HepG2 (cell line): ENCODE measurements around the gene CFAP61. TPM values are rescaled to one million over a fixed set of nuclear protein-coding genes. Genes with fewer than 3 reads are reported as not detected.

Experiments
- ATAC-seq: fragments of 200-7000 bp; cut with Tn5 transposase; 3 replicates; pipeline ENCODE4 v1.9.1; 2020; ENCODE audit warnings: mild to moderate bottlenecking, moderate library complexity
- BruUV-seq: library from RNA; stranded (reverse); fragments of 400-500 nt; replicated peaks from 2 replicates; lab custom pipeline; 2021; lab: Mats Ljungman, UMichigan
- CTCF ChIA-PET: fragments of 300-600 bp; formaldehyde crosslinking; extraction: SDS; loops from one replicate; lab custom pipeline; 2021; ENCODE audit warnings: low total read pairs, inconsistent platforms, low intra/inter-chr PET ratio; lab: Yijun Ruan, JAX
- POLR2A ChIA-PET: fragments of 350-600 bp; sonication (Branson Sonifier 250); formaldehyde crosslinking; loops from one replicate; lab custom pipeline; 2020; ENCODE audit warnings: antibody characterized with exemption, inconsistent platforms; lab: Yijun Ruan, JAX
- DNase-seq: peaks from one replicate; pipeline ENCODE4 v3.0.0-alpha.2; 2015; ENCODE audit warnings: low spot score
- FAIRE-seq: peaks from 3 replicates; lab custom pipeline; 2011; peaks lifted over from hg19 to GRCh38; lab: Jason Lieb, UNC
- H2AFZ ChIP-seq: one replicate; pipeline ENCODE4 v1.6.1; 2011; ENCODE audit warnings: low read length, inconsistent platforms
- H3K27ac ChIP-seq: fragments of 300-600 bp; 3 replicates; pipeline ENCODE4 v1.8.0; 2011; ENCODE audit warnings: mixed run types, mild to moderate bottlenecking, mixed read lengths, low read length, inconsistent platforms; ENCODE audit not compliant: insufficient read depth; ENCODE audit errors: extremely low read length
- H3K27me3 ChIP-seq, 2 experiments: fragments of 200-600 bp in 1 of 2; 2 replicates in 1 of 2; 3 replicates in 1 of 2; pipeline versions ENCODE4 v1.6.0 to v1.8.0; 2011; ENCODE audit warnings: low read length in 2 of 2, mild to moderate bottlenecking in 2 of 2, moderate library complexity in 2 of 2, inconsistent platforms in 1 of 2; ENCODE audit not compliant: insufficient read depth in 2 of 2, control insufficient read depth in 1 of 2
- H3K36me3 ChIP-seq, 2 experiments: fragments of 200-600 bp in 1 of 2; replicated peaks in 1 of 2; 2 replicates in 1 of 2; 3 replicates in 1 of 2; pipeline versions ENCODE4 v1.5.1 to v1.8.0; 2011; ENCODE audit warnings: low read length in 2 of 2, inconsistent platforms in 1 of 2; ENCODE audit not compliant: insufficient read depth in 2 of 2, control insufficient read depth in 1 of 2
- H3K4me1 ChIP-seq: 2 replicates; pipeline ENCODE4 v1.5.1; 2012; ENCODE audit warnings: low read length, inconsistent platforms; ENCODE audit not compliant: insufficient read depth
- H3K4me2 ChIP-seq: 2 replicates; pipeline ENCODE4 v1.6.0; 2011; ENCODE audit warnings: low read depth, low read length, inconsistent platforms
- H3K4me3 ChIP-seq, 3 experiments: fragments of 200-600 bp in 1 of 3; sonication (generic), shearing (Covaris generic) in 1 of 3; replicated peaks in 1 of 3; 2 replicates each; pipeline ENCODE4 v1.5.1; 2011 to 2016; ENCODE audit warnings: low read length in 3 of 3, inconsistent platforms in 2 of 3, low read depth in 2 of 3, mild to moderate bottlenecking in 2 of 3, control low read depth in 1 of 3, mixed read lengths in 1 of 3; ENCODE audit not compliant: insufficient read depth in 1 of 3
- H3K79me2 ChIP-seq: one replicate; pipeline ENCODE4 v1.6.1; 2011; ENCODE audit warnings: low read length, inconsistent platforms; ENCODE audit not compliant: insufficient read depth
- H3K9ac ChIP-seq: 2 replicates; pipeline ENCODE4 v1.6.0; 2011; ENCODE audit warnings: mild to moderate bottlenecking, low read depth, low read length, inconsistent platforms; ENCODE audit not compliant: insufficient read depth
- H3K9me3 ChIP-seq: 2 replicates; pipeline ENCODE4 v1.5.1; 2012; ENCODE audit warnings: mild to moderate bottlenecking, low read length
- H4K20me1 ChIP-seq: 2 replicates; pipeline ENCODE4 v1.6.0; 2011; ENCODE audit warnings: inconsistent platforms, mild to moderate bottlenecking, low read length, moderate library complexity; ENCODE audit not compliant: insufficient read depth
- GATAD2A ChIP-seq: IDR thresholded peaks from 2 replicates; pipeline ENCODE4 v1.6.1; 2016
- GLI4 ChIP-seq: sonication (generic); formaldehyde crosslinking; IDR thresholded peaks from 2 replicates; pipeline ENCODE4 v1.5.1; 2020; ENCODE audit warnings: missing genetic modification reagents, mild to moderate bottlenecking, moderate library complexity, borderline replicate concordance
- HDAC6 ChIP-seq: fragments of 200-600 bp; sonication (generic); IDR thresholded peaks from 2 replicates; pipeline ENCODE4 v1.7.0; 2017; ENCODE audit warnings: mild to moderate bottlenecking, antibody characterized with exemption, low read length, low read depth
- HES4 ChIP-seq: sonication (generic); formaldehyde crosslinking; IDR thresholded peaks from 2 replicates; pipeline ENCODE4 v1.9.0; 2021; ENCODE audit warnings: mild to moderate bottlenecking, missing genetic modification reagents, borderline replicate concordance
- KMT2A ChIP-seq: sonication (generic); formaldehyde crosslinking; IDR thresholded peaks from 2 replicates; pipeline ENCODE4 v1.4.0; 2020; ENCODE audit warnings: missing genetic modification reagents
- PHF8 ChIP-seq: sonication (generic); formaldehyde crosslinking; IDR thresholded peaks from 2 replicates; pipeline ENCODE4 v1.5.0; 2020; ENCODE audit warnings: missing genetic modification reagents
- SMC3 ChIP-seq: IDR thresholded peaks from 2 replicates; pipeline ENCODE4 v1.6.1; 2011; ENCODE audit warnings: low read length, improper control_type of control experiment
- ZBTB1 ChIP-seq: sonication (generic); formaldehyde crosslinking; IDR thresholded peaks from 2 replicates; pipeline ENCODE4 v1.4.0; 2020; ENCODE audit warnings: missing genetic modification reagents, borderline replicate concordance
- ZNF775 ChIP-seq: sonication (generic); formaldehyde crosslinking; IDR thresholded peaks from 2 replicates; pipeline ENCODE4 v1.4.0; 2020; ENCODE audit warnings: missing genetic modification reagents, mild to moderate bottlenecking, moderate library complexity, borderline replicate concordance
- ZNF879 ChIP-seq: sonication (generic); formaldehyde crosslinking; IDR thresholded peaks from 2 replicates; pipeline ENCODE4 v1.8.1; 2023; ENCODE audit warnings: missing genetic modification reagents
- WGBS: methylation state at CpG from one replicate; pipeline ENCODE4 v1.1.6; 2017; ENCODE audit warnings: low lambda C conversion rate; 5-methylcytosine and 5-hydroxymethylcytosine counted together
- in situ Hi-C: cut with HindIII; loops from 2 replicates; pipeline ENCODE4 v1.10.0; 2017; ENCODE audit warnings: low pct_unique_long_range_greater_than_20kb; ENCODE audit not compliant: extremely low pct_ligation_motif_present
- intact Hi-C: fragments of 100-400 bp; cut with micrococcal nuclease; formaldehyde crosslinking; loops from one replicate; pipeline ENCODE4 v1.10.0; 2022; ENCODE audit not compliant: unreplicated experiment
- polyA plus RNA-seq, 8 experiments: library from polyadenylated mRNA; depleted of rRNA in 3 of 8; stranded (reverse) in 7 of 8; unstranded in 1 of 8; fragments of >200 nt; fragmentation: Illumina TruSeq in 4 of 8; extraction: Trizol in 4 of 8; gene quantifications; 2 replicates each; pipeline versions ENCODE4 v1.2.1 to v1.2.3, GENCODE V29; 2011 to 2016; ENCODE audit warnings: low read depth in 4 of 8, missing spikeins in 1 of 8, mixed read lengths in 1 of 8; ENCODE audit not compliant: insufficient read depth in 1 of 8
- total RNA-seq, 5 experiments: library from RNA; depleted of rRNA; stranded (reverse); fragments of >200 nt; fragmentation: Illumina TruSeq; extraction: Trizol; gene quantifications; 2 replicates each; pipeline ENCODE4 v1.2.3, GENCODE V29; 2016; ENCODE audit warnings: low read depth in 1 of 5

The CFAP61 gene
- total and polyA plus RNA-seq, 2 of the 13 experiments (the other 11 are each of a cell fraction or from before 2014, with no cell fraction given), result 0.27 TPM; not detected in 1

DNA sequence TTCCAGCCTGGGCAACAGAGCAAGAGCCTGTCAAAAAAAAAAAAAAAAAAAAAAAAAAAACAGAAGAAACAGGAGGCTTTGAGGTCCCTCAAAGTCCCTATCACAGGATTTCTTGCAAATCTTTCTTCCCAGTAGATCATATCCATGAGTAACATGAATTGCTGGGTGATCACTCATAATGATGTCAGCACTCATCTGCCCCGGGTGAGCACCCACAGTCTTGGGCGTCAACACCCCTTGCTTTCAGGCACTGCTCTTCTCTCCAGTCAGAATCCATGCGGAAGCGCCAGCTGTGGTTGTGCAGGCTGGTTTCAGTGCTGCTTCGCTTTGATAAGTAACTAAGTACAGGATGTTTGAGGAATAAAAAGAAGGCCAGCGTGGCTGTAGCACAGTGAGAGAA, 275.4 kb downstream of the CFAP61 start (continued):
- TF ChIP-seq ZNF775 (CRISPR knock-in tag), result no peak
- TF ChIP-seq SMC3, result no peak

GRCh38 chr20:20329564-20329963, 277.2 kb downstream of the CFAP61 start:
- no peak overlapping the region for H2AFZ ChIP-seq
- H3K9ac ChIP-seq, result no peak overlapping the region
- no peaks in the 10 kb centered on the region for H4K20me1 ChIP-seq
- no peaks in the 10 kb centered on the region for H3K36me3 ChIP-seq
- no peak overlapping the region for H3K4me3 ChIP-seq
- H3K9me3 ChIP-seq, result no peaks in the 10 kb centered on the region
- H3K27ac ChIP-seq, result no peak overlapping the region
- FAIRE-seq, result no peak
- DNase-seq, result no peak
- H3K4me1 ChIP-seq, result no peaks in the 10 kb centered on the region
- CTCF ChIA-PET, result no interaction called here
- BruUV-seq, result no TSS peak
- no peak for ATAC-seq
- WGBS, result 47% methylated on average over 13 of the region's 13 CpGs
- no peak for TF ChIP-seq ZBTB1
- no peak for TF ChIP-seq ZNF879
- no peak for TF ChIP-seq KMT2A (CRISPR knock-in tag)
- no peak for TF ChIP-seq HDAC6
- no peak for TF ChIP-seq GLI4 (CRISPR knock-in tag)
- TF ChIP-seq PHF8, result no peak
- no peak for TF ChIP-seq HES4 (CRISPR knock-in tag)
- TF ChIP-seq GATAD2A (CRISPR knock-in tag), result no peak
- H3K27me3 ChIP-seq, result peaks cover 0 to 41% of the 10 kb centered on the region in 2 experiments; a peak in 2 of 5 replicates
- intact Hi-C loops (no loop called here), in situ Hi-C loops (no loop called here)
- H3K4me2 ChIP-seq, result no peak overlapping the region
- POLR2A ChIA-PET, result no interaction called here
- no peaks in the 10 kb centered on the region for H3K79me2 ChIP-seq
